ENCODE measurements around the gene PLEKHA6.

- TF ChIP-seq CTCF (IDR thresholded peaks at IDR 0.05), result no peak
- no peak for TF ChIP-seq POLR2A (IDR thresholded peaks at IDR 0.05)
- TF ChIP-seq POLR2AphosphoS5 (IDR thresholded peaks at IDR 0.05), result no peak
- TF ChIP-seq EP300 (IDR thresholded peaks at IDR 0.05), result no peak
These were observed 14.2 kb upstream of the PLEKHA6 start for GRCh38 chr1:204373911-204374310.
